ENCODE data around the gene IFNGR1. TPM values are rescaled to one million over a fixed set of nuclear protein-coding genes. Genes with fewer than 3 reads are reported as not detected.
A peak's percentile ranks its signal among the peaks of the same experiment; 100 is the strongest.

Gene IFNGR1
- total and polyA plus RNA-seq, 10 of the 15 experiments (the other 5 are each of a cell fraction or from before 2014, with no cell fraction given): 89.0 to 296 (median 138) TPM

GRCh38 chr6:137213813-137214212 lies 5.4 kb downstream of the IFNGR1 start:
- peak overlapping the region; percentile 47 for H3K9ac ChIP-seq (ENCODE audit: control insufficient read depth, insufficient read depth, low read length)
- no peak for FAIRE-seq

GRCh38 chr6:137213331-137213740 lies 5.8 kb downstream of the IFNGR1 start:
- ATAC-seq: peak; percentile 1; the same call in 2 of the 3 replicates
- RAD21 ChIA-PET (ENCODE audit: unreplicated experiment): interaction anchor here (0.6 to 8.0 kb wide), 15 partner anchors 9 to 125 kb away, joined by 3 to 68 read pairs (median 6); partner anchors contain the start of gene IL22RA2
- peaks cover 25% of the 10 kb centered on the region for H3K9me3 ChIP-seq (replicated peaks; ENCODE audit: control insufficient read depth, insufficient read depth, low read length)
- no peaks in the 10 kb centered on the region for H3K27me3 ChIP-seq (replicated peaks in 1 of 2; ENCODE audit: control insufficient read depth in 2 of 2, insufficient read depth in 2 of 2, low read length in 1 of 2)
- in situ Hi-C loops (cut with MboI): no loop called here
- peak overlapping the region; percentile 72 for H3K4me2 ChIP-seq (ENCODE audit: control insufficient read depth, insufficient read depth)
- no peak for FAIRE-seq
- no TSS peak for BruUV-seq (replicated peaks)
- POLR2A ChIA-PET: interaction anchor here (0.6 to 1.9 kb wide), 13 partner anchors 11 to 273 kb away, joined by 3 to 14 read pairs (median 4); no protein-coding TSS in a partner anchor
- H3K36me3 ChIP-seq (ENCODE audit: control insufficient read depth in 2 of 2, insufficient read depth in 2 of 2, low read length in 1 of 2): peaks cover 7 to 26% of the 10 kb centered on the region in 2 experiments
- H4K20me1 ChIP-seq (ENCODE audit: control insufficient read depth, insufficient read depth): no peaks in the 10 kb centered on the region
- TF ChIP-seq MLLT1 (IDR thresholded peaks at IDR 0.05) (peak; percentile 27), SP1 (IDR thresholded peaks at IDR 0.05; ENCODE audit: low read depth, low read length) (no peak), NFYA (IDR thresholded peaks at IDR 0.05; ENCODE audit: borderline replicate concordance, low read depth, low read length) (no peak), WRNIP1 (IDR thresholded peaks at IDR 0.05; ENCODE audit: borderline replicate concordance, low read depth, low read length) (no peak), NR2C1 (IDR thresholded peaks at IDR 0.05) (no peak), FOXM1 (IDR thresholded peaks at IDR 0.05; ENCODE audit: low read depth, low read length) (no peak)
- SMC1A ChIA-PET (ENCODE audit: uncharacterized antibody, unreplicated experiment): interaction anchor here (0.8 to 7.9 kb wide), 28 partner anchors 9 to 117 kb away, joined by 3 to 89 read pairs (median 6); no protein-coding TSS in a partner anchor
- intact Hi-C loops (cut with micrococcal nuclease; ENCODE audit: unreplicated experiment): no loop called here
- DNase-seq (ENCODE audit: low read depth, low spot score): no peak
- 58% methylated on average over 4 of the region's 4 CpGs for WGBS (ENCODE audit: insufficient coverage, insufficient replicate concordance, low lambda C conversion rate, missing lambda C conversion rate)
- H2AFZ ChIP-seq (ENCODE audit: control insufficient read depth, low read depth, low read length): no peak overlapping the region
- peak overlapping the region; percentile 47; the same call in 1 of the 2 replicates for H3K9ac ChIP-seq (ENCODE audit: control insufficient read depth, insufficient read depth, low read length)
- peaks cover 99% of the 10 kb centered on the region for H3K79me2 ChIP-seq (ENCODE audit: control insufficient read depth, insufficient read depth, low read length)
- peak overlapping the region; percentile 56 for H3K4me3 ChIP-seq
- CTCF ChIA-PET: interaction anchor here (0.6 to 2.3 kb wide), 8 partner anchors 20 to 404 kb away, joined by 3 to 10 read pairs (median 4); no protein-coding TSS in a partner anchor
- peaks cover 9% of the 10 kb centered on the region; the same call in 1 of the 2 replicates for H3K4me1 ChIP-seq (ENCODE audit: control insufficient read depth, insufficient read depth, low read length)
- H3K27ac ChIP-seq (ENCODE audit: control insufficient read depth, insufficient read depth): peak overlapping the region; percentile 94

More at GRCh38 chr6:137213813-137214212, 5.4 kb downstream of the IFNGR1 start:
- H3K27ac ChIP-seq (ENCODE audit: control insufficient read depth, insufficient read depth): peak overlapping the region; percentile 94
- in situ Hi-C loops (cut with MboI): no loop called here
- H3K79me2 ChIP-seq (ENCODE audit: control insufficient read depth, insufficient read depth, low read length): peaks cover 100% of the 10 kb centered on the region
- BruUV-seq (replicated peaks): no TSS peak
- peaks cover 9% of the 10 kb centered on the region; the same call in 1 of the 2 replicates for H3K4me1 ChIP-seq (ENCODE audit: control insufficient read depth, insufficient read depth, low read length)
- ChIA-PET CTCF (interaction anchor here (1.0 to 2.3 kb wide), 7 partner anchors 19 to 119 kb away, joined by 3 to 10 read pairs (median 4); no protein-coding TSS in a partner anchor), SMC1A (ENCODE audit: uncharacterized antibody, unreplicated experiment) (interaction anchor here (0.8 to 7.9 kb wide), 25 partner anchors 9 to 118 kb away, joined by 3 to 89 read pairs (median 6); no protein-coding TSS in a partner anchor), POLR2A (interaction anchor here (1.0 to 1.9 kb wide), 9 partner anchors 11 to 112 kb away, joined by 3 to 14 read pairs (median 5); no protein-coding TSS in a partner anchor), RAD21 (ENCODE audit: unreplicated experiment) (interaction anchor here (0.8 to 8.0 kb wide), 12 partner anchors 9 to 125 kb away, joined by 3 to 68 read pairs (median 6); partner anchors contain the start of gene IL22RA2)
- peak overlapping the region; percentile 72 for H3K4me2 ChIP-seq (ENCODE audit: control insufficient read depth, insufficient read depth)
- peak; percentile 77 for TF ChIP-seq POLR2AphosphoS5 (IDR thresholded peaks at IDR 0.05; ENCODE audit: low read length)
- no peak for TF ChIP-seq ZNF622 (IDR thresholded peaks at IDR 0.05)
- no peak overlapping the region for H2AFZ ChIP-seq (ENCODE audit: control insufficient read depth, low read depth, low read length)
- peak overlapping the region; percentile 56 for H3K4me3 ChIP-seq
- 30% methylated on average over 2 of the region's 2 CpGs for WGBS (ENCODE audit: insufficient coverage, insufficient replicate concordance, low lambda C conversion rate, missing lambda C conversion rate)
- H3K9me3 ChIP-seq (replicated peaks; ENCODE audit: control insufficient read depth, insufficient read depth, low read length): peaks cover 21% of the 10 kb centered on the region
- H3K27me3 ChIP-seq (replicated peaks in 1 of 2; ENCODE audit: control insufficient read depth in 2 of 2, insufficient read depth in 2 of 2, low read length in 1 of 2): no peaks in the 10 kb centered on the region
- H4K20me1 ChIP-seq (ENCODE audit: control insufficient read depth, insufficient read depth): no peaks in the 10 kb centered on the region
- intact Hi-C loops (cut with micrococcal nuclease; ENCODE audit: unreplicated experiment): no loop called here
- ATAC-seq (no peak; the same call in 2 of the 3 replicates), DNase-seq (ENCODE audit: low read depth, low spot score) (no peak)
- H3K36me3 ChIP-seq (ENCODE audit: control insufficient read depth in 2 of 2, insufficient read depth in 2 of 2, low read length in 1 of 2): peaks cover 7 to 21% of the 10 kb centered on the region in 2 experiments

Measured in GM12878 (cell line).